Tibial artery (tissue), 4 donors: ENCODE results near the gene CLIC3.

Source experiments
- DNase-seq, 2 donors: peaks; one replicate each; pipeline ENCODE4 v3.0.0-alpha.2; 2019
- H3K27ac ChIP-seq, 2 donors: fragments of 200-600 bp; sonication (generic) in 1 of 2; 1 replicate in 1 of 2; 2 replicates in 1 of 2; pipeline ENCODE4 v1.5.1; 2018 to 2019; ENCODE audit warnings: mild to moderate bottlenecking in 1 of 2
- H3K27me3 ChIP-seq, 2 donors: fragments of 200-600 bp; sonication (generic) in 1 of 2; one replicate each; pipeline versions ENCODE4 v1.5.1 to v1.6.0; 2016 to 2019
- H3K36me3 ChIP-seq, 3 donors: fragments of 200-600 bp; sonication (generic) in 2 of 3; one replicate each; pipeline ENCODE4 v1.5.1; 2016 to 2019; ENCODE audit warnings: mild to moderate bottlenecking in 2 of 3
- H3K4me1 ChIP-seq, 4 donors: fragments of 200-600 bp; sonication (generic) in 2 of 4; 1 replicate in 3 of 4; 2 replicates in 1 of 4; pipeline ENCODE4 v1.5.1; 2016 to 2019
- H3K4me3 ChIP-seq, 2 donors: fragments of 200-600 bp; sonication (generic) in 1 of 2; 1 replicate in 1 of 2; 2 replicates in 1 of 2; pipeline ENCODE4 v1.5.1; 2018 to 2019; ENCODE audit warnings: mild to moderate bottlenecking in 2 of 2
- H3K9me3 ChIP-seq, 3 donors: fragments of 200-600 bp; sonication (generic) in 1 of 3; one replicate each; pipeline ENCODE4 v1.5.1; 2016 to 2019
- intact Hi-C: fragments of 100-400 bp; cut with DNase I; formaldehyde crosslinking; loops from one replicate; pipeline ENCODE4 v1.15.0; 2023; ENCODE audit warnings: low total_unique reads
- TF ChIP-seq, protein P1 (sequence below), 2 experiments: fragments of 200-600 bp in 1 of 2; fragments of 450-650 bp in 1 of 2; IDR thresholded peaks; one replicate each; pipeline ENCODE4 v1.5.1; 2017 to 2019; ENCODE audit warnings: antibody characterized with exemption in 2 of 2, mild to moderate bottlenecking in 1 of 2, moderate library complexity in 1 of 2

CLIC3 gene

DNA sequence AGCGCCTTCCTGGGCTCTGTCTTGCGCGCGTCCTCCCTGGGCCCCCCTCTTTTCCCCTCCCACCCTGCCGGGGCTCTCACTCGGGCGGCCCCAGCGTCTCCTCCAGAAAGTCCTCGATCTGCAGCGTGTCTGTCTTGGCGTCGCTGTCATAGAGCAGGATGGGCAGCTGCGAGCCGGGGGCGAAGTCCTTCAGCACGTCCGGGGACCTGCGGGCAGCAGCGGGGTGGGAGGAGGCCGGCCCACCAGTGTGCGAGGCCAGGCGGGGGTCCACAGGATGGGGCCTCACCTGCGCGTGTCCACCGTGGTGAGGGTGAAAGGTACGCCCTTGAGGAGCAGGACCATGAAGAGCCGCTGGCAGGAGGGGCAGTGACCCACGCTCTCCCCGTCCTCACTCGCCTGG lies 1.0 kb downstream of the CLIC3 start:
- TF ChIP-seq, protein P1, sequence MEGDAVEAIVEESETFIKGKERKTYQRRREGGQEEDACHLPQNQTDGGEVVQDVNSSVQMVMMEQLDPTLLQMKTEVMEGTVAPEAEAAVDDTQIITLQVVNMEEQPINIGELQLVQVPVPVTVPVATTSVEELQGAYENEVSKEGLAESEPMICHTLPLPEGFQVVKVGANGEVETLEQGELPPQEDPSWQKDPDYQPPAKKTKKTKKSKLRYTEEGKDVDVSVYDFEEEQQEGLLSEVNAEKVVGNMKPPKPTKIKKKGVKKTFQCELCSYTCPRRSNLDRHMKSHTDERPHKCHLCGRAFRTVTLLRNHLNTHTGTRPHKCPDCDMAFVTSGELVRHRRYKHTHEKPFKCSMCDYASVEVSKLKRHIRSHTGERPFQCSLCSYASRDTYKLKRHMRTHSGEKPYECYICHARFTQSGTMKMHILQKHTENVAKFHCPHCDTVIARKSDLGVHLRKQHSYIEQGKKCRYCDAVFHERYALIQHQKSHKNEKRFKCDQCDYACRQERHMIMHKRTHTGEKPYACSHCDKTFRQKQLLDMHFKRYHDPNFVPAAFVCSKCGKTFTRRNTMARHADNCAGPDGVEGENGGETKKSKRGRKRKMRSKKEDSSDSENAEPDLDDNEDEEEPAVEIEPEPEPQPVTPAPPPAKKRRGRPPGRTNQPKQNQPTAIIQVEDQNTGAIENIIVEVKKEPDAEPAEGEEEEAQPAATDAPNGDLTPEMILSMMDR (IDR thresholded peaks at IDR 0.05), result no peak
- intact Hi-C loops, result no loop called here
- H3K27ac ChIP-seq, result no peak overlapping the region
- H3K27me3 ChIP-seq, result peaks cover 0 to 34% of the 10 kb centered on the region in 2 donors
- H3K4me3 ChIP-seq, result peak overlapping the region in 1 of 2 donors; percentile 29
- H3K9me3 ChIP-seq, result no peaks in the 10 kb centered on the region
- no peaks in the 10 kb centered on the region for H3K36me3 ChIP-seq
- no peak for DNase-seq
- H3K4me1 ChIP-seq, result peaks cover 0 to 34% (median 27%) of the 10 kb centered on the region in 4 donors

- intact Hi-C loops, result no loop called here
- peaks cover 0 to 31% of the 10 kb centered on the region in 2 donors for H3K27me3 ChIP-seq
- TF ChIP-seq, protein P1 (IDR thresholded peaks at IDR 0.05), result no peak
- H3K4me3 ChIP-seq, result no peak overlapping the region
- H3K27ac ChIP-seq, result no peak overlapping the region
- no peak for DNase-seq
- peaks cover 0 to 34% (median 27%) of the 10 kb centered on the region in 4 donors for H3K4me1 ChIP-seq
- H3K36me3 ChIP-seq, result no peaks in the 10 kb centered on the region
- H3K9me3 ChIP-seq, result no peaks in the 10 kb centered on the region
These were observed 1.5 kb downstream of the CLIC3 start for GRCh38 chr9:136994888-136995230.

DNA sequence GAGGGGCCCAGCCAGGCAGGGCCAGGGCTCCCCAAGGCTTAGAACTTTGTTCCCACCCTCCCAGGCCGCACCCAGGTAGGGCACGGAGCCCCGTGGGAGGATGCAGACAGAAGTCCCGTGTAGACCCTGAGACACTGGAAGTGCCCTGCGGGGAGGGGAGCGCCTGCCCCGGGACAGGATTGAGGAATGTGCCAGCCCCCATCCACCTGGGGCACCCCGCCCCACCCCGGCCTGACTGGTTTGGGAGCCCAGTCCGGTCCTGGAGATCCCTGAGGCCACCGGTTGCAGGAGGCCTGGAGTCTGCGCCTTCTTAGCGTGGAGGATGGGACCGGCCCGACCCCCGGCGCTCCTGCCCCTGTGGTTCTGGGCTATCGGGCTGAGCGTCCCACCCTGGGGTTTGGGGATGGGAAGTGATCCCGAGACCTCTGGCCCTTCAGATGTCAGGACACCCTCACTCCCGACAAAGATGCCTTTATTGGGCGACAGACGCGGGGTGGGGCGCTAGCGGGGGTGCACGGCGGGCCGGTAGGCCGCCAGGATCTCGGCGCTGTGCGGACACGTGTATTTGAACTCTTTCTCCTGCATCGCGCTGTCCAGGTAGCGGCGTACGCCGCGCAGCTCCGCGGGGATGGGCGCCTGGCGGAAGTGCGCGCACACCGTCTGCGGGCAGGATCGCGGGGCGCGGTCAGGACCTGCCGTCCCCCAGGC lies 2.0 kb downstream of the CLIC3 start:
- Histone ChIP-seq H3K36me3 (no peaks in the 10 kb centered on the region), H3K27ac (no peak overlapping the region), H3K4me1 (peaks cover 0 to 34% (median 27%) of the 10 kb centered on the region in 4 donors), H3K4me3 (no peak overlapping the region), H3K27me3 (peaks cover 0 to 31% of the 10 kb centered on the region in 2 donors), H3K9me3 (no peaks in the 10 kb centered on the region)
- DNase-seq, result no peak
- TF ChIP-seq, protein P1 (IDR thresholded peaks at IDR 0.05), result no peak
- intact Hi-C loops, result no loop called here

DNA sequence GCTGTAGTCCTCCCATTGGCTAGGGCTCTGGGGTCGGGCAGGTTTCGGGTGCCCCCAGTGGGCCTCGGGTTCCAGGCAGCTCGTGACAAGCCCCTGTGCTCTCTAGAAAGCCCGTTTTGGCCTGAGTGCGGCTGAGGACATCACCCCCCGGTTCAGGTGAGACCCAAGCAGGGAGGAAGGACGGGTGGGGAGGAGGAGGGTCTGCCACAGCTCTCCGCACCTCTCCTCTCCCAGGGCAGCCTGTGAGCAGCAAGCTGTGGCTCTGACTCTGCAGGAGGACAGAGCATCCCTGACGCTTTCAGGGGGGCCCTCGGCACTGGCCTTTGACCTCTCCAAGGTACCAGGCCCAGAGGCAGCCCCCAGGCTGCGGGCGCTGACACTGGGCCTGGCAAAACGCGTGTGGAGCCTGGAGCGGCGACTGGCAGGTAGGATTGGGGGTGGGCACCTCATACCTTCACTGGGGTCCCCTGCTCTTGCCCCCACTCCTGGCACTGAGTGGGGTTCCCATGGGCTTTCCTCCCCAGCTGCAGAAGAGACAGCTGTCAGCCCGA lies 3.5 kb downstream of the CLIC3 start:
- intact Hi-C loops, result no loop called here
- peaks cover 0 to 34% (median 27%) of the 10 kb centered on the region in 4 donors for H3K4me1 ChIP-seq
- peak overlapping the region; percentile 74 to 81 for H3K27ac ChIP-seq
- TF ChIP-seq, protein P1 (IDR thresholded peaks at IDR 0.05), result no peak
- H3K27me3 ChIP-seq, result peaks cover 0 to 31% of the 10 kb centered on the region in 2 donors
- no peak for DNase-seq
- H3K9me3 ChIP-seq, result no peaks in the 10 kb centered on the region
- peak overlapping the region; percentile 76 to 86 for H3K4me3 ChIP-seq
- H3K36me3 ChIP-seq, result no peaks in the 10 kb centered on the region

DNA sequence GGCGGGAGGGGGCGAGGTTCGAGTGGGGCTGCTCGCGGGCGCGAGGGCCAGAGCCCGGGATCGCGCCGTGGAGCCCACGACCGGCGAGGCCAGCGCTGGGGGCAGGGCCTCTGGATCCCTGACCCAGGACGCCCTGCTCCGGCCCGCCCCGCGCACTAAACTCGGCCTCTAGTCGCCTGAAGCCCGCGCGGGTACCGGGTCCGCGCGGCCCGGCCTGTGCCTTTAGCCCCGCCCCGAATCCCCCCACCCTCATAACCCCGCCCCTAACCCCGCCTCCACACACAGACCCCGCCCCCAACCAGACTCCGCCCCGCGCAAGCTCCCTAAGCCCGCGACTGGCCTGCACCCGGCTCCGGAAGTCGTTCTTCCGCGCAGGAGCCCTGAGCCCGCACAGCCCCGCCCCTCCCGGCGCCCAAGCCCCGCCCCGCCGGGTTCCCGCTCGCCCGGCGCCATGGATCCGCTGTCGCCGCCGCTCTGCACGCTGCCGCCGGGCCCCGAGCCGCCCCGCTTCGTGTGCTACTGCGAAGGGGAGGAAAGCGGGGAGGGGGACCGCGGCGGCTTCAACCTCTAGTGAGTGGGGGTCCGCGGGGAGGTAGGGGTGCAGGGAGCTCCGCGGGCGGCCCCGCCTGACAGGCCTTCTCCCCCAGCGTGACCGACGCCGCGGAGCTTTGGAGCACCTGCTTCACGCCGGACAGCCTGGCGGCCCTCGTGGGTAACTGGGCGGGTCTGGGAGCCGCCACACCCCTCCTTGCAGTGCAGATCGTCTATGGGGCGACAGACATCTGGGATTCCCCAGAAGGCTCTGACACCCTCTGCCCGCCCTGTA lies 4.2 kb downstream of the CLIC3 start, which contains the start of gene PAXX:
TSS of gene PAXX (plus strand) at position 430 of the 826 bp plus-strand sequence. CDS start at position 452, 22 bp downstream.
- Histone ChIP-seq H3K27me3 (peaks cover 0 to 25% of the 10 kb centered on the region in 2 donors), H3K4me1 (peaks cover 0 to 34% (median 27%) of the 10 kb centered on the region in 4 donors), H3K36me3 (no peaks in the 10 kb centered on the region), H3K27ac (peak within 1 kb of the TSS; percentile 74 to 81), H3K4me3 (peak within 1 kb of the TSS; percentile 76 to 86), H3K9me3 (no peaks in the 10 kb centered on the region)
- DNase-seq, result peak; percentile 86 to 94
- intact Hi-C loops, result no loop called here
- TF ChIP-seq, protein P1 (IDR thresholded peaks at IDR 0.05), result no peak
